ENCODE data around the gene LGMN. TPM values are rescaled to one million over a fixed set of nuclear protein-coding genes. Genes with fewer than 3 reads are reported as not detected.
A peak's percentile ranks its signal among the peaks of the same experiment; 100 is the strongest.

The LGMN gene
- total and polyA plus RNA-seq, 2 experiments from 2014 or later: 60.0 to 83.5 TPM

DNA sequence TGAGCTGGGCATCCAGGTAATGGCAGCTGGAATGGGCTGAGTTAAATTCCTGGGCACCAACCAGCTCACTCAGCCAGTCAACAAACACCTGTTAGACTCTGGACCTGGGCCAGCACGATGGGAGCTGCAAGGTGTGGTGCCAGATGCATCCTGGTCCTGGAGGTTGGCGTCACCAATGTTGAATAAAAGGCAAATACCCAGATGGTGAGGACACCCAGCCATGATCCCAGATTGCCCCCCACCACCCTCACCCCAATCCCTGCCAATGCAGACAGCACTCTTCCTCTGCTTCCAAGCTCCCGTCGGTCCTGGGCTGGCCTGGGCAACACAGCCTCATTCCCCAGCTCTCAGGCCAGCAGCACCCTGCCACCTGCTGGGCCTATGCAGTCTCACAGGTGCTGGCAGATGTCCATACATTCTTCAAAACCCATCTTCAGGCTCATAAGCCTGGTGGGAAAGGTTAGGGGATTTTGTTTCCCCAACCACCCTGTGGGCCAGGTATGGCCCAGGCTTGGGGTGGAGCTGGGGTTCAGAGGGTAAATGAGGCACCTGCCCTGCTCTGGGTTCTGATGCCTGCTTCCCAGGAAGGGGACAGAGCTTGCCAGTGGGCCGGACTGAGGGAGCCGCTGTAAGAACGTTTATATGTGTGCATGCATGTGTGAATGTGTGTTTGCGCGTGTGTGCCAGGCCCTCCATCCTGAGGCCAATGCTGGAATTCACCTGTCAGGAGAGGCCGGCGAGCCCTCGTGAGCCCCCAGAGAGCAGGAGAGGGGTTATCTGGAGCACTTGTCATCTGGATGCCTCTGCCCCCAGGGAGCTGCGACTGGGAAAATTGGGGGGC, 58.0 kb downstream of the LGMN start:
- H3K27ac ChIP-seq (ENCODE audit: low read depth): no peak overlapping the region
- H3K4me3 ChIP-seq: no peak overlapping the region
- H2AFZ ChIP-seq: no peak overlapping the region
- peaks cover 23% of the 10 kb centered on the region for H3K27me3 ChIP-seq (ENCODE audit: insufficient read depth)
- no peak overlapping the region for H3K4me3 Mint-ChIP-seq
- no peaks in the 10 kb centered on the region for H3K9me2 ChIP-seq (ENCODE audit: insufficient read depth)
- H3K27ac Mint-ChIP-seq: no peak overlapping the region
- H3K9me3 Mint-ChIP-seq: no peaks in the 10 kb centered on the region
- no peaks in the 10 kb centered on the region for H3F3A ChIP-seq (replicated peaks; ENCODE audit: low read depth)
- no peaks in the 10 kb centered on the region for H3K79me2 ChIP-seq (replicated peaks; ENCODE audit: insufficient read depth)
- DNase-seq (ENCODE audit: low spot score) (peak; percentile 33), ATAC-seq (no peak)
- H3K36me3 ChIP-seq (ENCODE audit: insufficient read depth): no peaks in the 10 kb centered on the region
- peaks cover 32% of the 10 kb centered on the region for H3K27me3 Mint-ChIP-seq (ENCODE audit: insufficient read depth, low read depth, poor library complexity)
- no peaks in the 10 kb centered on the region for H3K36me3 Mint-ChIP-seq (ENCODE audit: low read depth)
- H3K4me2 ChIP-seq: no peak overlapping the region
- no peaks in the 10 kb centered on the region for H3K4me1 ChIP-seq (ENCODE audit: insufficient read depth)
- H4K20me1 ChIP-seq (replicated peaks; ENCODE audit: insufficient read depth): no peaks in the 10 kb centered on the region
- no peaks in the 10 kb centered on the region for H3K4me1 Mint-ChIP-seq
- TF ChIP-seq, protein P1, sequence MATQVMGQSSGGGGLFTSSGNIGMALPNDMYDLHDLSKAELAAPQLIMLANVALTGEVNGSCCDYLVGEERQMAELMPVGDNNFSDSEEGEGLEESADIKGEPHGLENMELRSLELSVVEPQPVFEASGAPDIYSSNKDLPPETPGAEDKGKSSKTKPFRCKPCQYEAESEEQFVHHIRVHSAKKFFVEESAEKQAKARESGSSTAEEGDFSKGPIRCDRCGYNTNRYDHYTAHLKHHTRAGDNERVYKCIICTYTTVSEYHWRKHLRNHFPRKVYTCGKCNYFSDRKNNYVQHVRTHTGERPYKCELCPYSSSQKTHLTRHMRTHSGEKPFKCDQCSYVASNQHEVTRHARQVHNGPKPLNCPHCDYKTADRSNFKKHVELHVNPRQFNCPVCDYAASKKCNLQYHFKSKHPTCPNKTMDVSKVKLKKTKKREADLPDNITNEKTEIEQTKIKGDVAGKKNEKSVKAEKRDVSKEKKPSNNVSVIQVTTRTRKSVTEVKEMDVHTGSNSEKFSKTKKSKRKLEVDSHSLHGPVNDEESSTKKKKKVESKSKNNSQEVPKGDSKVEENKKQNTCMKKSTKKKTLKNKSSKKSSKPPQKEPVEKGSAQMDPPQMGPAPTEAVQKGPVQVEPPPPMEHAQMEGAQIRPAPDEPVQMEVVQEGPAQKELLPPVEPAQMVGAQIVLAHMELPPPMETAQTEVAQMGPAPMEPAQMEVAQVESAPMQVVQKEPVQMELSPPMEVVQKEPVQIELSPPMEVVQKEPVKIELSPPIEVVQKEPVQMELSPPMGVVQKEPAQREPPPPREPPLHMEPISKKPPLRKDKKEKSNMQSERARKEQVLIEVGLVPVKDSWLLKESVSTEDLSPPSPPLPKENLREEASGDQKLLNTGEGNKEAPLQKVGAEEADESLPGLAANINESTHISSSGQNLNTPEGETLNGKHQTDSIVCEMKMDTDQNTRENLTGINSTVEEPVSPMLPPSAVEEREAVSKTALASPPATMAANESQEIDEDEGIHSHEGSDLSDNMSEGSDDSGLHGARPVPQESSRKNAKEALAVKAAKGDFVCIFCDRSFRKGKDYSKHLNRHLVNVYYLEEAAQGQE (IDR thresholded peaks at IDR 0.05; ENCODE audit: unreplicated experiment): no peak
- TF ChIP-seq, protein P2, sequence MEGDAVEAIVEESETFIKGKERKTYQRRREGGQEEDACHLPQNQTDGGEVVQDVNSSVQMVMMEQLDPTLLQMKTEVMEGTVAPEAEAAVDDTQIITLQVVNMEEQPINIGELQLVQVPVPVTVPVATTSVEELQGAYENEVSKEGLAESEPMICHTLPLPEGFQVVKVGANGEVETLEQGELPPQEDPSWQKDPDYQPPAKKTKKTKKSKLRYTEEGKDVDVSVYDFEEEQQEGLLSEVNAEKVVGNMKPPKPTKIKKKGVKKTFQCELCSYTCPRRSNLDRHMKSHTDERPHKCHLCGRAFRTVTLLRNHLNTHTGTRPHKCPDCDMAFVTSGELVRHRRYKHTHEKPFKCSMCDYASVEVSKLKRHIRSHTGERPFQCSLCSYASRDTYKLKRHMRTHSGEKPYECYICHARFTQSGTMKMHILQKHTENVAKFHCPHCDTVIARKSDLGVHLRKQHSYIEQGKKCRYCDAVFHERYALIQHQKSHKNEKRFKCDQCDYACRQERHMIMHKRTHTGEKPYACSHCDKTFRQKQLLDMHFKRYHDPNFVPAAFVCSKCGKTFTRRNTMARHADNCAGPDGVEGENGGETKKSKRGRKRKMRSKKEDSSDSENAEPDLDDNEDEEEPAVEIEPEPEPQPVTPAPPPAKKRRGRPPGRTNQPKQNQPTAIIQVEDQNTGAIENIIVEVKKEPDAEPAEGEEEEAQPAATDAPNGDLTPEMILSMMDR (conservative IDR thresholded peaks at IDR 0.05; ENCODE audit: low read depth in 2 of 2): peak; percentile 24 to 62; a peak in 3 of 4 replicates

DNA sequence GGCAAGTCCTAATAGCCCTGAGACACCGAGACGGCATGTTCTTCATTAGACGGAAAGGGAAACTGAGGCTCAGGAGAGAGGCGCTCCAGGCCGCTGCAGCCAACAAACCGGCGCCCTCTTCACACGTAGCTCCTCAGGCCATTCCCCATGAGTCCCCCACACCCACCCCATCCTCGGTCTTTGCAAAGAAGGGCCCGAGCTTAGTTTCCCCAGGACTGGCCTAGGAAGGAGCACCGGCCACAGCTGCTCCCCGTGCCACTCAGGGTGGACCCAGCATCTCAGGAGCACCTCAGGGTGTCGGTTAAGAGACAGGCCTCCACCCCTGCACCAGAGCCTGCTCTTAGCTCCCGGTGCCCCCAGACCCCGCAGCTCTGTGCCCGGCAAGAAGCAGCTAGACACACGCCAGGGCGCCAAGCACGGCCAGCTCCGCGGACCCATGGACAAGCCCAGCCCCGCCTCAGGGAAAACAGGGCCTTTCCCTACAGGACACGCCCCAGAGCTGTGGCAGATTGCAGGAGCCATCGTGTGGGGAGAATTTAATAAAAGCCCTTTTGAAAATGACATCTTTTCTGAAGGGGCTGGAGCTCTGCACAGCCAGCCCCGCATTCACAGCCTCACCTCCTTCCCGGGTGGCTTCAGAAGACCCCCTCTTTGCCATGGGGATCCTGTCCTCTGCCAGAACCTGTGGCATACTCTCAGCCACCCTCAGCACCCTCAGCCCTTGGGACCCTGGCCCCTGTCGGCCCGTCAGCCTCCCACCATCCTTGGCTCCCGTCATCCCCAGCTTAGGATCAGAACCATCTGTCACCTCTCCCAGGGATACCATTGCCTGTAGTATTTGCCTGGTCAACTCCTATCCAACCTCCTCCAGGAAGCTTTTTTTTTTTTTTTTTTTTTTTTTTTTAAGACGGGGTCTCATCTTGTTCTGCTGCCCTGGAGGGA, 59.7 kb downstream of the LGMN start:
- DNase-seq (ENCODE audit: low spot score): peak; percentile 32
- no peaks in the 10 kb centered on the region for H3K79me2 ChIP-seq (replicated peaks; ENCODE audit: insufficient read depth)
- Mint-ChIP-seq H3K9me3 (no peaks in the 10 kb centered on the region), H3K27ac (no peak overlapping the region), H3K27me3 (ENCODE audit: insufficient read depth, low read depth, poor library complexity) (peaks cover 28% of the 10 kb centered on the region), H3K4me1 (no peaks in the 10 kb centered on the region), H3K36me3 (ENCODE audit: low read depth) (no peaks in the 10 kb centered on the region), H3K4me3 (peak overlapping the region; percentile 59)
- peak; percentile 1; the same call in 1 of the 3 replicates for ATAC-seq
- peak overlapping the region; percentile 81 for H3K4me2 ChIP-seq
- H2AFZ ChIP-seq: peak overlapping the region; percentile 90
- no peaks in the 10 kb centered on the region for H3F3A ChIP-seq (replicated peaks; ENCODE audit: low read depth)
- no peaks in the 10 kb centered on the region for H3K4me1 ChIP-seq (ENCODE audit: insufficient read depth)
- H4K20me1 ChIP-seq (replicated peaks; ENCODE audit: insufficient read depth): no peaks in the 10 kb centered on the region
- peaks cover 23% of the 10 kb centered on the region for H3K27me3 ChIP-seq (ENCODE audit: insufficient read depth)
- H3K9me2 ChIP-seq (ENCODE audit: insufficient read depth): no peaks in the 10 kb centered on the region
- H3K4me3 ChIP-seq: peak overlapping the region; percentile 63
- H3K27ac ChIP-seq (ENCODE audit: low read depth): no peak overlapping the region
- no peaks in the 10 kb centered on the region for H3K36me3 ChIP-seq (ENCODE audit: insufficient read depth)
- TF ChIP-seq, protein P3, sequence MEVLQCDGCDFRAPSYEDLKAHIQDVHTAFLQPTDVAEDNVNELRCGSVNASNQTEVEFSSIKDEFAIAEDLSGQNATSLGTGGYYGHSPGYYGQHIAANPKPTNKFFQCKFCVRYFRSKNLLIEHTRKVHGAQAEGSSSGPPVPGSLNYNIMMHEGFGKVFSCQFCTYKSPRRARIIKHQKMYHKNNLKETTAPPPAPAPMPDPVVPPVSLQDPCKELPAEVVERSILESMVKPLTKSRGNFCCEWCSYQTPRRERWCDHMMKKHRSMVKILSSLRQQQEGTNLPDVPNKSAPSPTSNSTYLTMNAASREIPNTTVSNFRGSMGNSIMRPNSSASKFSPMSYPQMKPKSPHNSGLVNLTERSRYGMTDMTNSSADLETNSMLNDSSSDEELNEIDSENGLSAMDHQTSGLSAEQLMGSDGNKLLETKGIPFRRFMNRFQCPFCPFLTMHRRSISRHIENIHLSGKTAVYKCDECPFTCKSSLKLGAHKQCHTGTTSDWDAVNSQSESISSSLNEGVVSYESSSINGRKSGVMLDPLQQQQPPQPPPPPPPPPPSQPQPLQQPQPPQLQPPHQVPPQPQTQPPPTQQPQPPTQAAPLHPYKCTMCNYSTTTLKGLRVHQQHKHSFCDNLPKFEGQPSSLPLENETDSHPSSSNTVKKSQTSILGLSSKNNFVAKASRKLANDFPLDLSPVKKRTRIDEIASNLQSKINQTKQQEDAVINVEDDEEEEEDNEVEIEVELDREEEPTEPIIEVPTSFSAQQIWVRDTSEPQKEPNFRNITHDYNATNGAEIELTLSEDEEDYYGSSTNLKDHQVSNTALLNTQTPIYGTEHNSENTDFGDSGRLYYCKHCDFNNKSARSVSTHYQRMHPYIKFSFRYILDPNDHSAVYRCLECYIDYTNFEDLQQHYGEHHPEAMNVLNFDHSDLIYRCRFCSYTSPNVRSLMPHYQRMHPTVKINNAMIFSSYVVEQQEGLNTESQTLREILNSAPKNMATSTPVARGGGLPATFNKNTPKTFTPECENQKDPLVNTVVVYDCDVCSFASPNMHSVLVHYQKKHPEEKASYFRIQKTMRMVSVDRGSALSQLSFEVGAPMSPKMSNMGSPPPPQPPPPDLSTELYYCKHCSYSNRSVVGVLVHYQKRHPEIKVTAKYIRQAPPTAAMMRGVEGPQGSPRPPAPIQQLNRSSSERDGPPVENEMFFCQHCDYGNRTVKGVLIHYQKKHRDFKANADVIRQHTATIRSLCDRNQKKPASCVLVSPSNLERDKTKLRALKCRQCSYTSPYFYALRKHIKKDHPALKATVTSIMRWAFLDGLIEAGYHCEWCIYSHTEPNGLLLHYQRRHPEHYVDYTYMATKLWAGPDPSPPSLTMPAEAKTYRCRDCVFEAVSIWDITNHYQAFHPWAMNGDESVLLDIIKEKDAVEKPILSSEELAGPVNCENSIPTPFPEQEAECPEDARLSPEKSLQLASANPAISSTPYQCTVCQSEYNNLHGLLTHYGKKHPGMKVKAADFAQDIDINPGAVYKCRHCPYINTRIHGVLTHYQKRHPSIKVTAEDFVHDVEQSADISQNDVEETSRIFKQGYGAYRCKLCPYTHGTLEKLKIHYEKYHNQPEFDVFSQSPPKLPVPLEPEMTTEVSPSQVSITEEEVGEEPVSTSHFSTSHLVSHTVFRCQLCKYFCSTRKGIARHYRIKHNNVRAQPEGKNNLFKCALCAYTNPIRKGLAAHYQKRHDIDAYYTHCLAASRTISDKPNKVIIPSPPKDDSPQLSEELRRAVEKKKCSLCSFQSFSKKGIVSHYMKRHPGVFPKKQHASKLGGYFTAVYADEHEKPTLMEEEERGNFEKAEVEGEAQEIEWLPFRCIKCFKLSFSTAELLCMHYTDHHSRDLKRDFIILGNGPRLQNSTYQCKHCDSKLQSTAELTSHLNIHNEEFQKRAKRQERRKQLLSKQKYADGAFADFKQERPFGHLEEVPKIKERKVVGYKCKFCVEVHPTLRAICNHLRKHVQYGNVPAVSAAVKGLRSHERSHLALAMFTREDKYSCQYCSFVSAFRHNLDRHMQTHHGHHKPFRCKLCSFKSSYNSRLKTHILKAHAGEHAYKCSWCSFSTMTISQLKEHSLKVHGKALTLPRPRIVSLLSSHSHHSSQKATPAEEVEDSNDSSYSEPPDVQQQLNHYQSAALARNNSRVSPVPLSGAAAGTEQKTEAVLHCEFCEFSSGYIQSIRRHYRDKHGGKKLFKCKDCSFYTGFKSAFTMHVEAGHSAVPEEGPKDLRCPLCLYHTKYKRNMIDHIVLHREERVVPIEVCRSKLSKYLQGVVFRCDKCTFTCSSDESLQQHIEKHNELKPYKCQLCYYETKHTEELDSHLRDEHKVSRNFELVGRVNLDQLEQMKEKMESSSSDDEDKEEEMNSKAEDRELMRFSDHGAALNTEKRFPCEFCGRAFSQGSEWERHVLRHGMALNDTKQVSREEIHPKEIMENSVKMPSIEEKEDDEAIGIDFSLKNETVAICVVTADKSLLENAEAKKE (CRISPR knock-in tag; IDR thresholded peaks at IDR 0.05): no peak
- TF ChIP-seq POLR2AphosphoS5 (IDR thresholded peaks at IDR 0.05; ENCODE audit: low read depth): no peak

Measured in GM23338 (cell line).